GM23338 (cell line): ENCODE measurements around the gene KLF9. TPM values are rescaled to one million over a fixed set of nuclear protein-coding genes. Genes with fewer than 3 reads are reported as not detected.

Source experiments
- ATAC-seq: fragments of 200-7000 bp; cut with Tn5 transposase; 3 replicates; pipeline ENCODE4 v1.9.1; 2020
- DNase-seq: peaks from one replicate; pipeline ENCODE4 v3.0.0-alpha.2; 2015; ENCODE audit warnings: low spot score
- H2AFZ ChIP-seq: fragments of 200-600 bp; sonication (generic); 2 replicates; pipeline ENCODE4 v1.8.0; 2016; ENCODE audit warnings: antibody characterized with exemption, mild to moderate bottlenecking, moderate library complexity
- H3F3A ChIP-seq: fragments of 200-600 bp; sonication (generic); replicated peaks from 2 replicates; pipeline ENCODE4 v1.8.0; 2017; ENCODE audit warnings: antibody characterized with exemption, mixed run types, low read depth
- H3K27ac ChIP-seq: fragments of 200-600 bp; sonication (generic); 2 replicates; pipeline ENCODE4 v1.6.1; 2016; ENCODE audit warnings: low read depth
- H3K27me3 ChIP-seq: fragments of 200-600 bp; sonication (generic); 2 replicates; pipeline ENCODE4 v1.8.0; 2016; ENCODE audit warnings: mild to moderate bottlenecking, mixed run types, moderate library complexity; ENCODE audit not compliant: insufficient read depth
- H3K36me3 ChIP-seq: fragments of 200-600 bp; sonication (generic); 2 replicates; pipeline ENCODE4 v1.8.0; 2016; ENCODE audit warnings: mild to moderate bottlenecking; ENCODE audit not compliant: insufficient read depth
- H3K4me1 ChIP-seq: fragments of 200-600 bp; sonication (generic); 2 replicates; pipeline ENCODE4 v1.8.0; 2016; ENCODE audit warnings: mild to moderate bottlenecking, moderate library complexity; ENCODE audit not compliant: insufficient read depth
- H3K4me2 ChIP-seq: fragments of 200-600 bp; sonication (generic); 2 replicates; pipeline ENCODE4 v1.7.1; 2017; ENCODE audit warnings: mixed run types
- H3K4me3 ChIP-seq: fragments of 200-600 bp; sonication (generic); 2 replicates; pipeline ENCODE4 v1.6.1; 2016; ENCODE audit warnings: mixed run types
- H3K79me2 ChIP-seq: fragments of 200-600 bp; sonication (generic); replicated peaks from 2 replicates; pipeline ENCODE4 v1.8.0; 2017; ENCODE audit warnings: mild to moderate bottlenecking; ENCODE audit not compliant: insufficient read depth
- H3K9me2 ChIP-seq: fragments of 200-600 bp; sonication (generic); 2 replicates; pipeline ENCODE4 v1.8.0; 2017; ENCODE audit not compliant: insufficient read depth
- H4K20me1 ChIP-seq: fragments of 200-600 bp; sonication (generic); replicated peaks from 2 replicates; pipeline ENCODE4 v1.8.0; 2017; ENCODE audit warnings: mild to moderate bottlenecking; ENCODE audit not compliant: insufficient read depth
- H3K27ac Mint-ChIP-seq: 2 replicates; pipeline ENCODE4 v1.8.0; 2020; ENCODE audit warnings: inconsistent platforms, mild to moderate bottlenecking, moderate library complexity, mixed read lengths
- H3K27me3 Mint-ChIP-seq: 3 replicates; pipeline ENCODE4 v1.8.0; 2022; ENCODE audit warnings: low read depth, mild to moderate bottlenecking, moderate library complexity, mixed read lengths, inconsistent platforms; ENCODE audit not compliant: insufficient read depth, poor library complexity
- H3K36me3 Mint-ChIP-seq: 3 replicates; pipeline ENCODE4 v1.8.0; 2021; ENCODE audit warnings: low read depth, mild to moderate bottlenecking, inconsistent platforms, moderate library complexity, mixed read lengths
- H3K4me1 Mint-ChIP-seq: 3 replicates; pipeline ENCODE4 v1.8.0; 2020; ENCODE audit warnings: mild to moderate bottlenecking, inconsistent platforms, mixed read lengths
- H3K4me3 Mint-ChIP-seq: 3 replicates; pipeline ENCODE4 v1.8.0; 2021; ENCODE audit warnings: moderate library complexity, mild to moderate bottlenecking, inconsistent platforms, mixed read lengths
- H3K9me3 Mint-ChIP-seq: 3 replicates; pipeline ENCODE4 v1.8.0; 2020; ENCODE audit warnings: moderate library complexity, mild to moderate bottlenecking, inconsistent platforms, mixed read lengths
- CREB1 ChIP-seq: fragments of 250-450 bp; sonication (Bioruptor Pico); IDR thresholded peaks from 2 replicates; pipeline ENCODE4 v1.5.0; 2020; ENCODE audit warnings: low read depth, mild to moderate bottlenecking, moderate library complexity
- ETS1 ChIP-seq: IDR thresholded peaks from 2 replicates; pipeline ENCODE4 v1.6.1; 2016; ENCODE audit warnings: antibody characterized with exemption
- EZH2 ChIP-seq: fragments of 200-600 bp; sonication (generic); IDR thresholded peaks from one replicate; pipeline ENCODE4 v1.8.0; 2017; ENCODE audit warnings: antibody characterized with exemption, mild to moderate bottlenecking, low read depth; ENCODE audit not compliant: unreplicated experiment
- EZH2phosphoT487 ChIP-seq: fragments of 200-600 bp; sonication (generic); IDR thresholded peaks from one replicate; pipeline ENCODE4 v1.8.1; 2018; ENCODE audit warnings: antibody characterized with exemption; ENCODE audit not compliant: unreplicated experiment
- JUNB ChIP-seq: IDR thresholded peaks from one replicate; pipeline ENCODE4 v1.6.1; 2016; ENCODE audit warnings: antibody characterized with exemption; ENCODE audit not compliant: unreplicated experiment
- POLR2AphosphoS5 ChIP-seq: IDR thresholded peaks from 2 replicates; pipeline ENCODE4 v1.6.1; 2016; ENCODE audit warnings: antibody characterized with exemption, low read depth
- ZNF331 ChIP-seq: fragments of 250-450 bp; sonication (Bioruptor Pico); IDR thresholded peaks from 2 replicates; pipeline ENCODE4 v1.5.0; 2020; ENCODE audit warnings: low read depth, mild to moderate bottlenecking, moderate library complexity
- ZNF462 ChIP-seq: fragments of 250-450 bp; sonication (Bioruptor Pico); IDR thresholded peaks from 2 replicates; pipeline ENCODE4 v1.5.0; 2020; ENCODE audit warnings: mild to moderate bottlenecking, moderate library complexity
- polyA plus RNA-seq: library from polyadenylated mRNA; unstranded; fragments of >200 nt; fragmentation: Nextera tagmentation; extraction: Ambion mirVana; gene quantifications from 2 replicates; pipeline ENCODE4 v1.2.1, GENCODE V29; 2016
- total RNA-seq: library from RNA; depleted of rRNA; stranded (reverse); fragments of >200 nt; shearing (Covaris generic); gene quantifications from 2 replicates; pipeline ENCODE4 v1.2.3, GENCODE V29; 2014

Gene KLF9
- total and polyA plus RNA-seq, 2 experiments from 2014 or later, result 0.58 to 1.5 TPM

GRCh38 chr9:70449461-70449860, 35.0 kb upstream of the KLF9 start (continued):
- no peak for TF ChIP-seq ZNF462 (CRISPR knock-in tag)
- TF ChIP-seq ZNF331 (CRISPR knock-in tag), result no peak

- DNase-seq (no peak), ATAC-seq (no peak)
- H3K9me2 ChIP-seq, result peaks cover 3% of the 10 kb centered on the region; the same call in 1 of the 2 replicates
- H3K4me1 ChIP-seq, result peaks cover 4% of the 10 kb centered on the region
- Mint-ChIP-seq H3K27ac (no peak overlapping the region), H3K36me3 (no peaks in the 10 kb centered on the region), H3K27me3 (peaks cover 4% of the 10 kb centered on the region), H3K9me3 (no peaks in the 10 kb centered on the region), H3K4me3 (no peak overlapping the region), H3K4me1 (peaks cover 3% of the 10 kb centered on the region; the same call in 1 of the 3 replicates)
- H3F3A ChIP-seq, result no peaks in the 10 kb centered on the region
- no peaks in the 10 kb centered on the region for H3K79me2 ChIP-seq
- H2AFZ ChIP-seq, result no peak overlapping the region
- H4K20me1 ChIP-seq, result no peaks in the 10 kb centered on the region
- no peak for TF ChIP-seq CREB1
- no peak for TF ChIP-seq JUNB
- no peak for TF ChIP-seq ETS1
- TF ChIP-seq POLR2AphosphoS5, result no peak
- TF ChIP-seq EZH2, result no peak
- no peak for TF ChIP-seq EZH2phosphoT487
- H3K4me2 ChIP-seq, result no peak overlapping the region
- H3K36me3 ChIP-seq, result no peaks in the 10 kb centered on the region
- no peak overlapping the region for H3K27ac ChIP-seq
- no peaks in the 10 kb centered on the region for H3K27me3 ChIP-seq
- no peak overlapping the region for H3K4me3 ChIP-seq
These were observed 34.5 kb upstream of the KLF9 start for GRCh38 chr9:70448919-70449318.
